ENCODE data around the gene ENPP6.

DNA sequence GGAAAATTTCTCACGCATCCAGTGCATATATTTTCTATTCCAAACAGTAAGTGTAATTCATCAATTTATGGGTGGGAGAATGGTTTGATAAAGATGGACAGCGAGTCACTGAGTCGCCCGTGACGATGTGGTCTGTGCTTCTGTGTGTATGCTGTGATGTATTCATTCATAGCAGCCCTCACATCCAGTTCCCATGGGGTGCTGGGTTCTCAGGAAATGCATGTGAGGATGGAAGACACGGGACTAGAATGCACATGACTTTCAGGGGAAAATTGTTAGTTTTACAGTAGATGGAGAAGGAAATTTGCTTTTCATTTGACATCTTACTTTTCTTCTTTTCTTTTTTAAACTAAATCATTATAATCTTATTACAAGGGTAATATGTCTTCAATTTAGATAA, 159.6 kb downstream of the ENPP6 start:
- TF ChIP-seq, protein P1, sequence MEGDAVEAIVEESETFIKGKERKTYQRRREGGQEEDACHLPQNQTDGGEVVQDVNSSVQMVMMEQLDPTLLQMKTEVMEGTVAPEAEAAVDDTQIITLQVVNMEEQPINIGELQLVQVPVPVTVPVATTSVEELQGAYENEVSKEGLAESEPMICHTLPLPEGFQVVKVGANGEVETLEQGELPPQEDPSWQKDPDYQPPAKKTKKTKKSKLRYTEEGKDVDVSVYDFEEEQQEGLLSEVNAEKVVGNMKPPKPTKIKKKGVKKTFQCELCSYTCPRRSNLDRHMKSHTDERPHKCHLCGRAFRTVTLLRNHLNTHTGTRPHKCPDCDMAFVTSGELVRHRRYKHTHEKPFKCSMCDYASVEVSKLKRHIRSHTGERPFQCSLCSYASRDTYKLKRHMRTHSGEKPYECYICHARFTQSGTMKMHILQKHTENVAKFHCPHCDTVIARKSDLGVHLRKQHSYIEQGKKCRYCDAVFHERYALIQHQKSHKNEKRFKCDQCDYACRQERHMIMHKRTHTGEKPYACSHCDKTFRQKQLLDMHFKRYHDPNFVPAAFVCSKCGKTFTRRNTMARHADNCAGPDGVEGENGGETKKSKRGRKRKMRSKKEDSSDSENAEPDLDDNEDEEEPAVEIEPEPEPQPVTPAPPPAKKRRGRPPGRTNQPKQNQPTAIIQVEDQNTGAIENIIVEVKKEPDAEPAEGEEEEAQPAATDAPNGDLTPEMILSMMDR (IDR thresholded peaks at IDR 0.05): no peak
- TF ChIP-seq EP300 (IDR thresholded peaks at IDR 0.05) (no peak), HDAC2 (IDR thresholded peaks at IDR 0.05) (no peak)
